Measurements from ENCODE around the gene MSLN. TPM values are rescaled to one million over a fixed set of nuclear protein-coding genes. Genes with fewer than 3 reads are reported as not detected.
A peak's percentile ranks its signal among the peaks of the same experiment; 100 is the strongest.

MSLN gene
- total and polyA plus RNA-seq, 9 of the 15 experiments (the other 6 are each of a cell fraction or from before 2014, with no cell fraction given), result not detected

- H3K27ac ChIP-seq (ENCODE audit: extremely low read depth, low read depth, low read length), result no peak overlapping the region
- peaks cover 9 to 19% of the 10 kb centered on the region in 2 experiments; a peak in 4 of 5 replicates for H3K4me1 ChIP-seq (replicated peaks in 1 of 2; ENCODE audit: control insufficient read depth in 2 of 2, insufficient read depth in 2 of 2, low read length in 2 of 2)
- ATAC-seq (no peak; the same call in 2 of the 3 replicates), DNase-seq (ENCODE audit: extremely low read depth in 1 of 4, low spot score in 3 of 4) (no peak), FAIRE-seq (no peak)
- POLR2A ChIA-PET, result interaction anchor here (1.1 to 1.5 kb wide), 2 partner anchors 18 to 19 kb away, joined by 4 read pairs; no protein-coding TSS in a partner anchor
- H2AFZ ChIP-seq (ENCODE audit: low read depth, low read length), result peak overlapping the region; percentile 68
- no peaks in the 10 kb centered on the region for H3K36me3 ChIP-seq (ENCODE audit: control insufficient read depth, insufficient read depth, low read length)
- H4K20me1 ChIP-seq (replicated peaks; ENCODE audit: control insufficient read depth, insufficient read depth, low read length), result no peaks in the 10 kb centered on the region
- peak overlapping the region; percentile 49; the same call in 1 of the 2 replicates for H3K4me2 ChIP-seq (ENCODE audit: insufficient read depth, low read length)
- WGBS (ENCODE audit: insufficient coverage, low coverage, missing lambda C conversion rate), result 2% methylated on average over 11 of the region's 11 CpGs
- no peaks in the 10 kb centered on the region for H3K27me3 ChIP-seq (ENCODE audit: control insufficient read depth in 2 of 2, insufficient read depth in 2 of 2, low read length in 2 of 2)
- intact Hi-C loops (cut with micrococcal nuclease) (no loop called here), in situ Hi-C loops (cut with MboI) (no loop called here)
- no peaks in the 10 kb centered on the region for H3K9me1 ChIP-seq (ENCODE audit: control insufficient read depth, insufficient read depth, low read length)
- H3K9ac ChIP-seq (ENCODE audit: insufficient read depth in 1 of 2, low read depth in 2 of 2, low read length in 2 of 2), result no peak overlapping the region; a peak in 1 of 4 replicates
- no TSS peak for BruUV-seq (replicated peaks)
- no peaks in the 10 kb centered on the region for H3K9me3 ChIP-seq (replicated peaks; ENCODE audit: control insufficient read depth, insufficient read depth, low read depth, low read length)
- H3K4me3 ChIP-seq, result no peak overlapping the region
- H3K79me2 ChIP-seq (ENCODE audit: control insufficient read depth, insufficient read depth, low read length), result no peaks in the 10 kb centered on the region
- CTCF ChIA-PET (ENCODE audit: low intra/inter-chr PET ratio), result no interaction called here
- TF ChIP-seq MIER1 (IDR thresholded peaks at IDR 0.05; ENCODE audit: low read depth) (no peak), SMARCA4 (IDR thresholded peaks at IDR 0.05) (no peak; the same call in 1 of the 2 replicates), XRCC4 (IDR thresholded peaks at IDR 0.05; ENCODE audit: extremely low read depth, insufficient read depth, insufficient read length) (no peak), ZNF140 (CRISPR knock-in tag; IDR thresholded peaks at IDR 0.05) (no peak), CREB3 (tag; conservative IDR thresholded peaks at IDR 0.05; ENCODE audit: low read depth) (no peak), NRF1 (conservative IDR thresholded peaks at IDR 0.05 in 1 of 2, IDR thresholded peaks at IDR 0.05 in 1 of 2) (peak in 1 of 2 experiments; percentile 9; a peak in 1 of 4 replicates), TSHZ1 (CRISPR knock-in tag; IDR thresholded peaks at IDR 0.05) (no peak), ETV6 (IDR thresholded peaks at IDR 0.05; ENCODE audit: borderline replicate concordance in 1 of 2, low read depth in 2 of 2, low read length in 1 of 2) (no peak), ETV6 (CRISPR knock-in tag; IDR thresholded peaks at IDR 0.05; ENCODE audit: borderline replicate concordance) (no peak), THAP12 (CRISPR knock-in tag; IDR thresholded peaks at IDR 0.05) (no peak), KLF13 (tag; IDR thresholded peaks at IDR 0.05; ENCODE audit: borderline replicate concordance, low read depth) (no peak), E2F6 (IDR thresholded peaks at IDR 0.05; ENCODE audit: borderline replicate concordance in 1 of 2, extremely low read depth in 1 of 2, insufficient read depth in 1 of 2, insufficient read length in 1 of 2, low read depth in 1 of 2, low read length in 1 of 2, poor library complexity in 1 of 2, severe bottlenecking in 1 of 2) (no peak), ZNF584 (CRISPR knock-in tag; IDR thresholded peaks at IDR 0.05; ENCODE audit: low read depth) (no peak), ZNF764 (CRISPR knock-in tag; IDR thresholded peaks at IDR 0.05; ENCODE audit: low read depth) (no peak)
Measured at GRCh38 chr16:754656-755055, 5.9 kb upstream of the MSLN start.
